Activated CD4-positive, alpha-beta T cell treated with anti-CD3 and anti-CD28 coated beads, Interleukin-2, amount 10 ng/mL, durations not matched to agents 7 days and 5 days (primary cell): ENCODE measurements around the gene ZNF592. TPM values are rescaled to one million over a fixed set of nuclear protein-coding genes. Genes with fewer than 3 reads are reported as not detected.
A peak's percentile ranks its signal among the peaks of the same experiment; 100 is the strongest.

ENCODE experiments used
- CTCF ChIA-PET: fragments of 350-600 bp; sonication (Branson Sonifier 250); formaldehyde crosslinking; loops from one replicate; lab custom pipeline; 2021; ENCODE audit warnings: antibody characterized with exemption; lab: Charles Lee
- POLR2A ChIA-PET: fragments of 350-600 bp; sonication (Branson Sonifier 250); formaldehyde crosslinking; loops from one replicate; lab custom pipeline; 2021; ENCODE audit warnings: antibody characterized with exemption; lab: Charles Lee
- DNase-seq: peaks from one replicate; pipeline ENCODE4 v3.0.0-alpha.2; 2020
- H3K27ac Mint-ChIP-seq: one replicate; pipeline ENCODE4 v1.8.0; 2021; ENCODE audit warnings: mild to moderate bottlenecking, moderate library complexity, mixed read lengths
- H3K27me3 Mint-ChIP-seq: one replicate; pipeline ENCODE4 v1.8.0; 2021; ENCODE audit warnings: mixed read lengths
- H3K36me3 Mint-ChIP-seq: one replicate; pipeline ENCODE4 v1.8.0; 2021; ENCODE audit warnings: low read depth, mixed read lengths
- H3K4me1 Mint-ChIP-seq: one replicate; pipeline ENCODE4 v1.8.0; 2021; ENCODE audit warnings: mixed read lengths
- H3K4me3 Mint-ChIP-seq: one replicate; pipeline ENCODE4 v1.8.0; 2021; ENCODE audit warnings: mild to moderate bottlenecking, moderate library complexity, mixed read lengths
- H3K9me3 Mint-ChIP-seq: one replicate; pipeline ENCODE4 v1.8.0; 2021; ENCODE audit warnings: mixed read lengths
- total RNA-seq, 2 experiments: library from RNA; stranded (reverse); gene quantifications; one replicate each; pipeline ENCODE4 v1.2.3, GENCODE V29; 2021

The ZNF592 gene
- total RNA-seq, 2 experiments from 2014 or later: 44.3 to 51.9 TPM

- Mint-ChIP-seq H3K4me1 (peaks cover 14% of the 10 kb centered on the region), H3K36me3 (no peaks in the 10 kb centered on the region), H3K27me3 (peaks cover 7% of the 10 kb centered on the region), H3K27ac (no peak overlapping the region), H3K4me3 (no peak overlapping the region), H3K9me3 (no peaks in the 10 kb centered on the region)
- POLR2A ChIA-PET: interaction anchor here (0.6 kb wide), 1 partner anchor 34 kb away, joined by 3 read pairs; no protein-coding TSS in a partner anchor
- DNase-seq: no peak
- CTCF ChIA-PET: interaction anchor here (0.6 to 2.3 kb wide), 7 partner anchors 8 to 1180 kb away, joined by 3 to 7 read pairs (median 4); no protein-coding TSS in a partner anchor
Observed at GRCh38 chr15:84817466-84818081, 69.2 kb downstream of the ZNF592 start.

GRCh38 chr15:84818261-84819131, 70.1 kb downstream of the ZNF592 start:
- H3K36me3 Mint-ChIP-seq: no peaks in the 10 kb centered on the region
- H3K4me3 Mint-ChIP-seq: no peak overlapping the region
- DNase-seq: peak; percentile 34

GRCh38 chr15:84819291-84819768, 70.9 kb downstream of the ZNF592 start:
- H3K36me3 Mint-ChIP-seq: no peaks in the 10 kb centered on the region
- ChIA-PET CTCF (interaction anchor here (0.6 to 2.3 kb wide), 5 partner anchors 10 to 26 kb away, joined by 3 to 7 read pairs (median 5); no protein-coding TSS in a partner anchor), POLR2A (no interaction called here)
- no peak overlapping the region for H3K27ac Mint-ChIP-seq
- no peak for DNase-seq
- H3K4me1 Mint-ChIP-seq: peaks cover 14% of the 10 kb centered on the region
- H3K9me3 Mint-ChIP-seq: no peaks in the 10 kb centered on the region
- H3K27me3 Mint-ChIP-seq: peaks cover 7% of the 10 kb centered on the region
- H3K4me3 Mint-ChIP-seq: no peak overlapping the region

More at GRCh38 chr15:84818261-84819131, 70.1 kb downstream of the ZNF592 start:
- H3K27ac Mint-ChIP-seq: no peak overlapping the region
- H3K9me3 Mint-ChIP-seq: no peaks in the 10 kb centered on the region
- H3K4me1 Mint-ChIP-seq: peaks cover 14% of the 10 kb centered on the region
- ChIA-PET CTCF (interaction anchor here (0.6 to 2.3 kb wide), 6 partner anchors 9 to 690 kb away, joined by 3 to 7 read pairs (median 5); no protein-coding TSS in a partner anchor), POLR2A (no interaction called here)
- H3K27me3 Mint-ChIP-seq: peaks cover 7% of the 10 kb centered on the region

- CTCF ChIA-PET: interaction anchor here (0.6 to 2.3 kb wide), 6 partner anchors 11 to 206 kb away, joined by 3 to 7 read pairs (median 4); no protein-coding TSS in a partner anchor
- POLR2A ChIA-PET: no interaction called here
- DNase-seq: no peak
- Mint-ChIP-seq H3K27ac (no peak overlapping the region), H3K9me3 (no peaks in the 10 kb centered on the region), H3K4me1 (peaks cover 14% of the 10 kb centered on the region), H3K4me3 (no peak overlapping the region), H3K27me3 (peaks cover 7% of the 10 kb centered on the region), H3K36me3 (no peaks in the 10 kb centered on the region)
Observed at GRCh38 chr15:84819791-84820190, 71.4 kb downstream of the ZNF592 start.

- H3K36me3 Mint-ChIP-seq: no peaks in the 10 kb centered on the region
- DNase-seq: no peak
- H3K4me3 Mint-ChIP-seq: no peak overlapping the region
- POLR2A ChIA-PET: no interaction called here
- peaks cover 11% of the 10 kb centered on the region for H3K4me1 Mint-ChIP-seq
- no peak overlapping the region for H3K27ac Mint-ChIP-seq
- peaks cover 2% of the 10 kb centered on the region for H3K27me3 Mint-ChIP-seq
- CTCF ChIA-PET: interaction anchor here (0.7 to 1.3 kb wide), 3 partner anchors 11 to 21 kb away, joined by 3 to 5 read pairs (median 4); no protein-coding TSS in a partner anchor
- no peaks in the 10 kb centered on the region for H3K9me3 Mint-ChIP-seq
Observed at GRCh38 chr15:84821501-84822021, 73.2 kb downstream of the ZNF592 start.

- CTCF ChIA-PET: interaction anchor here (0.8 to 1.3 kb wide), 6 partner anchors 10 to 191 kb away, joined by 3 to 6 read pairs (median 3); no protein-coding TSS in a partner anchor
- H3K4me1 Mint-ChIP-seq: peaks cover 8% of the 10 kb centered on the region
- no peak overlapping the region for H3K27ac Mint-ChIP-seq
- POLR2A ChIA-PET: no interaction called here
- H3K27me3 Mint-ChIP-seq: peaks cover 2% of the 10 kb centered on the region
- no peak overlapping the region for H3K4me3 Mint-ChIP-seq
- H3K36me3 Mint-ChIP-seq: no peaks in the 10 kb centered on the region
- no peaks in the 10 kb centered on the region for H3K9me3 Mint-ChIP-seq
- no peak for DNase-seq
Observed at GRCh38 chr15:84822653-84823281, 74.4 kb downstream of the ZNF592 start.

GRCh38 chr15:84823282-84823878, 75.0 kb downstream of the ZNF592 start:
- H3K4me3 Mint-ChIP-seq: no peak overlapping the region
- no peak for DNase-seq
- no peaks in the 10 kb centered on the region for H3K9me3 Mint-ChIP-seq
- H3K36me3 Mint-ChIP-seq: no peaks in the 10 kb centered on the region
- H3K4me1 Mint-ChIP-seq: peaks cover 2% of the 10 kb centered on the region
- no peaks in the 10 kb centered on the region for H3K27me3 Mint-ChIP-seq
- POLR2A ChIA-PET: no interaction called here
- H3K27ac Mint-ChIP-seq: no peak overlapping the region
- CTCF ChIA-PET: interaction anchor here (0.8 to 1.3 kb wide), 5 partner anchors 9 to 191 kb away, joined by 3 to 6 read pairs (median 3); no protein-coding TSS in a partner anchor

GRCh38 chr15:84824260-84825007, 76.0 kb downstream of the ZNF592 start:
- Mint-ChIP-seq H3K9me3 (no peaks in the 10 kb centered on the region), H3K27ac (no peak overlapping the region), H3K4me3 (no peak overlapping the region), H3K27me3 (no peaks in the 10 kb centered on the region), H3K4me1 (no peaks in the 10 kb centered on the region), H3K36me3 (no peaks in the 10 kb centered on the region)
- ChIA-PET CTCF (interaction anchor here (0.6 to 1.2 kb wide), 3 partner anchors 10 to 89 kb away, joined by 3 to 4 read pairs (median 3); no protein-coding TSS in a partner anchor), POLR2A (no interaction called here)
- DNase-seq: no peak

- no peaks in the 10 kb centered on the region for H3K4me1 Mint-ChIP-seq
- DNase-seq: no peak
- ChIA-PET POLR2A (no interaction called here), CTCF (interaction anchor here (1.5 kb wide), 1 partner anchor 43 kb away, joined by 3 read pairs; no protein-coding TSS in a partner anchor)
- H3K27ac Mint-ChIP-seq: no peak overlapping the region
- no peaks in the 10 kb centered on the region for H3K9me3 Mint-ChIP-seq
- H3K4me3 Mint-ChIP-seq: no peak overlapping the region
- H3K36me3 Mint-ChIP-seq: no peaks in the 10 kb centered on the region
- peaks cover 8% of the 10 kb centered on the region for H3K27me3 Mint-ChIP-seq
Observed at GRCh38 chr15:84826369-84826823, 78.0 kb downstream of the ZNF592 start.

GRCh38 chr15:84827246-84827645, 78.9 kb downstream of the ZNF592 start:
- H3K27ac Mint-ChIP-seq: no peak overlapping the region
- no peak overlapping the region for H3K4me3 Mint-ChIP-seq
- DNase-seq: no peak
- H3K4me1 Mint-ChIP-seq: no peaks in the 10 kb centered on the region
- H3K27me3 Mint-ChIP-seq: peaks cover 12% of the 10 kb centered on the region
- CTCF ChIA-PET: interaction anchor here (0.5 to 1.5 kb wide), 5 partner anchors 9 to 256 kb away, joined by 3 to 5 read pairs (median 3); partner anchors contain the start of gene ALPK3
- H3K9me3 Mint-ChIP-seq: no peaks in the 10 kb centered on the region
- no peaks in the 10 kb centered on the region for H3K36me3 Mint-ChIP-seq
- POLR2A ChIA-PET: no interaction called here
